NCI-H748 treated with DMSO at 0.1 percent for 48 hours (cell line): ENCODE data around the gene TDRD1.

Experiments used
- DNase-seq: peaks from one replicate; lab custom pipeline; 2025; lab: John Stamatoyannopoulos, UW

Gene TDRD1

GRCh38 chr10:114265392-114266053 lies 86.4 kb downstream of the TDRD1 start:
- DNase-seq, result no peak

DNA sequence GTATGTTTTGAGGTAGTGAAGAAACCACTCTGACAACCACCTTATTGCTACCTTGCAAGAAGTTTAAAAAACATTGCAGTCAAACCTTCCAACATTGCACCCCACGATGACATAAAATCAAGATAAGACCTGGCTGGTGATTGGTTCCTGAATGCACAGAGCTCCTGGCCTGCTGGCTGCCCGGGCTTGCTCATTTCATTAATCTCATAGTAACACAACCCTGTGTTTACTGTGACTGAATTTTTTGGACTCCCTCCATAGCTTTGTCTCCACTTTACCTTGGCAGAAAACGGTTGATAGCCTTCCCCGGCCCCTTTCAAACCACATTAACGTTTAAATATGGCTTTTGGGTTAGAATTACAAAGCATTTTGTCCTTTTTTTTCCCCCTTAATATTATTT lies 87.4 kb downstream of the TDRD1 start:
- no peak for DNase-seq

DNA sequence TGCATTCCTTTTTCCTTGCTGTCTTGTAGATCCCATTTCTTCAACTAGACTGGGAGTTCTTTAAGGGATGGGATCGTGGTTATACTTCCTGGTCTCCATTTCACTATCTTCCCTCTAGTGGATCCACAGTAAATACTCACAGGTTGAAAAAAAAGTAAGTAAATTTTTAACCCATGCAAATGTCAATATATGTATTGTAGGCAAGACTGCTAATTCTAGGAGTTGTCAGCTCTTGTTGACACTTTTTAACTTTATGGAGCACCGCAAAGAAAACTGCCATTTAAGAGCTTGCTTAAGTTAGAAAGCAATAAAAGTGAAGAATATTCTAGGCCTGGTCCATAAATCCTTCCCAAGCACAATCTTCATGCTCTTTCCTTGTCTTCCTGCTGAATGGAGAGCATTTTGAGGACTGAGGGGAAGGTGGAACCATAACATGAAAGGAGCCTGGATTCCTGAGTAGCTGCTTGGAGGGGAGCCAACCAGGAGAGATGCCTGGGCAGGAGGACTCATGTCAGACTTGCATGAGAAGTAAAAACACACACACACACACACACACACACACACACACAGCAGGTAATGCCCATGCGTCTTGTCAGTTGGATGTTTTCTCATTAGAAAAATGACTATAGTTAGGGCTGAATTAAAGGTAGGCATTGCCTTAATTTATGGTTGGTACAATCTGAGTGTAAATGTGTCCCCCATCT lies 92.1 kb downstream of the TDRD1 start:
- no peak for DNase-seq

GRCh38 chr10:114271779-114272167 lies 92.6 kb downstream of the TDRD1 start:
- no peak for DNase-seq

GRCh38 chr10:114272696-114273095 lies 93.5 kb downstream of the TDRD1 start:
- DNase-seq, result no peak

DNA sequence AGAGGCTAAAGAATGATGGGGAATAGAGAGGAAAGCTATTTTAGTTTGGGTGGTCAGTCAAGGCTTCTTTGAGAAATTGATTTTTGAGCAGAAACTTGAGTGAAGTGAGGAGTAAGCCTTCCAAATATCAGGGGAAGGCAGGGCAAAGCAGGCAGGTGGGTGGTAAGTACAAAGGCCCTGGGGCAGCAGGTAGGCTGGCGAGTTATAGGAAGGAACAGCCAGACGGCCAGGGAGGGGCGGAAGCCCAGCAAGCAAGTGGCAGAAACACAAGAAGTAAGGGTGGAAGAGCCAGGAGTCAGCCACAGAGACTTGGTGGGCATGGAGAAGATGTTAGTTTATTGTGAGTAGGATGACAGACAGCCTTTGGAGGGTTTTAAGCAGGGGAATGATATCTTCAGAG lies 94.8 kb downstream of the TDRD1 start:
- no peak for DNase-seq

GRCh38 chr10:114274616-114275453 lies 95.7 kb downstream of the TDRD1 start:
- no peak for DNase-seq

- no peak for DNase-seq
These were observed 96.9 kb downstream of the TDRD1 start for GRCh38 chr10:114276066-114276465.

DNA sequence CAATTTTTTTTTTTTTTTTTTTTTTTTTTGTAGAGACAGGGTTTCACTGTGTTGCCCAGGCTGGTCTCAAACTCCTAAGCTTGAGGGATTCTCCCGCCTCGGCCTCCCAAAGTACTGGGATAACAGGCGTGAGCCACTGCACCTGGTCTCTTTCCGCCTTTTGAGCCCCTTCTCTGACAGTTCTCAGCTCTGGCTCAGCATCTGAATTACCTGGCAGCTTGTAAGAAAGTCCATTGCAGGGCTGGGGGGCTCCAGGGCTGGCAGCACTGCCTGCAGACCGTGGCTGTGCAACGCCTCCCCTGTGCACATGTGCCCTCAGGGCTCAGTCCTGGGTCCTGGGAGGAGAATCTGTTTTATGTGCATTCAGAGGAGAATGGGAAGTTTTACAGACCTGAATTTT lies 97.5 kb downstream of the TDRD1 start:
- no peak for DNase-seq

GRCh38 chr10:114278140-114278883 lies 99.2 kb downstream of the TDRD1 start:
- DNase-seq, result no peak

DNA sequence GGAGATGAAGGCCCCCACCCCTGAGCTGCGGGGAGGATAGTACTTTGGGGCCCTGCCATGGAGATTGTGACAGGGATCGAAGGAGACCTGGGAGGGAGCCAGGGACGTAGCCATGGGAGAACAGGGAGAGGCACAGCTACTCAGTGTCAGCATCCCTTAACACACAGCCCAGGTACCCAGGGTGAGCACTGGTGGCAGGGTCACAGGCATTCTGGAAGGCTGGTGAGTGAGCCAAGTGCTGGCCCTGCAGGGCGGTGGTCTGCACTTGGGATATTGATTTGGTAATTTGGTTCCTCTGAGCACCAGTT lies 99.7 kb downstream of the TDRD1 start:
- DNase-seq, result no peak

DNA sequence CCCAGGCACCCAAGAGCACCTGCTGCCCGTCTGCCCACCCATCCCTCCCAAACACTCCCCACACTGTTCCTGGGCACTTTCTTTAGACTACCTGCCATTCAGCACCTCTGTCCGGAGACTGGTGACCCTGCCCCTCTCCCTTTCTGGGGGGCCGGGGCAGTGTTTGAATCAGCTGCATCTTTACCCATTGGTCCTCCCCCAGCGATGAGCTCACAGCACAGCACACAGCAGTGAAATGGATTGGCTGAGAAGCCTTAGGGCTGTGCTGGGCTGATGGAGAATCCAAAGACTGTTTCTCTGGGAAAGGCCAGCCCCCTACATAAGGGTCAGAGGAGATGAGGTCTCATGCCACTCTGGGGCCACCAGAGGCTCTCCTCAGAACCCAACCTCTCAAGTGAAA lies 100.1 kb downstream of the TDRD1 start:
- DNase-seq, result no peak

DNA sequence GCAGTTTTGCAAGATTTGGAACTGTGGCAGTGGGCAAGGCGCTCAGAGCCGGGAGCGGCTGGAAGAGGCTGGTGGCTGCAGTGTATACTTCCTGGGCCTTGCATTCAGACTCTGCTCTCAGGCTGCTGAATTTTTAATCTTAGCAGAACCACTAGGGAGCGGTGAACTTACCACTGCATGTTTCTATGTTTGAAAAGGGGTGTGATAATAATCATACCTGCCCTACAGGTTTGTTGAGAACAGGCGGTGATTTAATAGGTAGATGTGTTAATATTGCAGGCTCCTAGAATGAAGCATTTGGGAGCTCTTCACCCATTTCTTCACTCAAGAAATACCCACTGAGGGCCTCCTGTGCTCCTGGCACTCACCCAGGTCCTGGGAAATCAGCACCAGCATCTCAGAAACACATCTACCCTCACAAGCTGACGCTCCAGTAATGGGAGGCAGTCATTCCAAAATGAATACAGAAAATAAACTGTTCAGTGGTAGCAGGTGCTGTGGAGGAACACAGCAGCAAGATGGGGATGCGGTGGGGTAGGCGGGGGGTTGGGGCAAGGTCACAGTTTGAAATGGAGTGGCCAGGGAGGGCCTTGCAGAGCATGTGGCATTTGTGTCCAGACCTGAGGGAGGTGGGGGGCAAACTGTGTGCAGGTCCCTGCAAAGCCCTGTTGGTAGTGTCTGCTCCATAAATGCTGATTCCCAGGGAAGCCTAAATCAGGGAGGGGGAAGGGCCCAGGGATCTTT lies 100.9 kb downstream of the TDRD1 start:
- DNase-seq, result no peak

- no peak for DNase-seq
These were observed 101.9 kb downstream of the TDRD1 start for GRCh38 chr10:114281006-114281405.

DNA sequence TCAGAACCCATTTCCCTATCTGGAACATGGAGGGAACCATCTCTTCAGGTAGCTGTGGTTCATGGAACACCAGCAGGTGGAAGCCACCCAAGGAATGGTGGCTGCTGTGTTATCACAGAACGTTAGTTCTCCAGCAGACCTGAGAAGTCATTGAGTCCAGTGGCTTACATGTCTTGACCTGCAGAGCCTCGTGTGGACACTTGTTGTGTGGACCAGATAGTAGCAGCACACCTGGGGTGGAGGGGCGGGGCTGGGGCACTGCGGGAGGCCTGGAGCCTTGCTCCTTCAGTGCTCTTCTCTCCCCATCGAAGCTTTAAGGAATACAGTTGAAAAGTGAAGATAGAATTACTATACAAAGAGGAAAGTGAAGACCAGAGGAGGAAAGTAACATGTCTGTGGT lies 102.3 kb downstream of the TDRD1 start:
- DNase-seq, result no peak
